ENCODE measurements around the gene ZNF74. TPM values are rescaled to one million over a fixed set of nuclear protein-coding genes. Genes with fewer than 3 reads are reported as not detected.

The ZNF74 gene
- total RNA-seq, 1 experiment from 2014 or later, result 34.3 TPM

- H3K9ac ChIP-seq (ENCODE audit: extremely low read depth, insufficient read length, low read length), result no peak overlapping the region
- no peaks in the 10 kb centered on the region for H3K79me2 ChIP-seq (ENCODE audit: insufficient read depth, low read length)
- H3K36me3 Mint-ChIP-seq (ENCODE audit: insufficient read depth in 1 of 3, low read depth in 3 of 3), result peaks cover 0 to 9% (median 6%) of the 10 kb centered on the region in 3 experiments; a peak in 5 of 7 replicates
- H3K23ac ChIP-seq (ENCODE audit: insufficient read length, low read depth, low read length), result no peak overlapping the region
- no peak overlapping the region for H4K5ac ChIP-seq (ENCODE audit: insufficient read length, low read depth, low read length)
- peaks cover 14 to 20% of the 10 kb centered on the region in 2 experiments for H3K4me1 Mint-ChIP-seq
- H3K56ac ChIP-seq (ENCODE audit: insufficient read length, low read depth, low read length), result no peak overlapping the region
- H4K91ac ChIP-seq (ENCODE audit: insufficient read length, low read depth, low read length), result no peak overlapping the region
- no peak overlapping the region for H2BK120ac ChIP-seq (ENCODE audit: low read depth, low read length, poor library complexity, severe bottlenecking)
- no peak overlapping the region for H3K27ac ChIP-seq (ENCODE audit: insufficient read length, low read depth, low read length)
- no peak overlapping the region for H3K14ac ChIP-seq (ENCODE audit: insufficient read depth, low read length)
- no peak overlapping the region for H3K4ac ChIP-seq (ENCODE audit: low read depth, low read length)
- no peak overlapping the region for H2AK5ac ChIP-seq (ENCODE audit: insufficient read length, low read length)
- H3K9me3 Mint-ChIP-seq, result no peaks in the 10 kb centered on the region
- no peak overlapping the region for H3T11ph ChIP-seq (ENCODE audit: low read length)
- no peaks in the 10 kb centered on the region for H3K79me1 ChIP-seq (ENCODE audit: insufficient read depth, low read depth, low read length, poor library complexity, severe bottlenecking)
- no peak for DNase-seq
- no peak overlapping the region for H2BK12ac ChIP-seq (ENCODE audit: insufficient read length, low read depth, low read length)
- no peak overlapping the region for H2BK15ac ChIP-seq (ENCODE audit: low read depth, low read length)
- peaks cover 3% of the 10 kb centered on the region for H4K20me1 ChIP-seq (ENCODE audit: control insufficient read depth, insufficient read depth, insufficient read length)
- no peaks in the 10 kb centered on the region for H3K9me3 ChIP-seq (ENCODE audit: control insufficient read depth, low read depth, low read length)
- H4K8ac ChIP-seq (replicated peaks; ENCODE audit: insufficient read length, low read depth, low read length), result no peak overlapping the region
- H2BK20ac ChIP-seq (ENCODE audit: low read depth, low read length, poor library complexity, severe bottlenecking), result no peak overlapping the region
- H3K18ac ChIP-seq (ENCODE audit: insufficient read length, low read depth, low read length), result no peak overlapping the region
- no peak overlapping the region for H3K4me2 ChIP-seq (ENCODE audit: insufficient read depth, insufficient read length, low read length)
- no peak overlapping the region for H2AFZ ChIP-seq (ENCODE audit: low read length)
- H3K27me3 ChIP-seq (ENCODE audit: insufficient read depth, low read length), result peaks cover 10% of the 10 kb centered on the region; the same call in 1 of the 2 replicates
- H3K4me1 ChIP-seq (ENCODE audit: insufficient read depth, low read length), result 0 out of 2 replicates have a peak, but pooled peaks cover 2% of the 10 kb centered on the region
- peaks cover 23% of the 10 kb centered on the region for H3K23me2 ChIP-seq (ENCODE audit: insufficient read length, low read depth, low read length, poor library complexity, severe bottlenecking)
- WGBS (ENCODE audit: extremely low coverage, insufficient read length, low lambda C conversion rate), result no CpG with 5 or more reads among the region's 11 CpGs
- no peak overlapping the region for H2BK5ac ChIP-seq (ENCODE audit: insufficient read length, low read length)
- H3K27ac Mint-ChIP-seq, result no peak overlapping the region
- H3K4me3 Mint-ChIP-seq, result 0 out of 5 replicates have a peak overlapping the region, but pooled peaks of 1 of the 2 experiments have one; percentile 51
- H3K27me3 Mint-ChIP-seq (ENCODE audit: low read depth), result peaks cover 84% of the 10 kb centered on the region
- no peak for TF ChIP-seq CTCF (conservative IDR thresholded peaks at IDR 0.05)
Measured at GRCh38 chr22:20433191-20433590, 39.2 kb downstream of the ZNF74 start.

Data from H9 (cell line).